Uterus (tissue), 4 donors: Measurements from ENCODE around the gene COL6A1. TPM values are rescaled to one million over a fixed set of nuclear protein-coding genes. Genes with fewer than 3 reads are reported as not detected.
A peak's percentile ranks its signal among the peaks of the same experiment; 100 is the strongest.

Source experiments
- DNase-seq, 2 donors: peaks; one replicate each; pipeline ENCODE4 v3.0.0-alpha.2; 2019 to 2020
- H3K27ac ChIP-seq, 2 donors: fragments of 200-600 bp; sonication (generic); 1 replicate in 1 of 2; 2 replicates in 1 of 2; pipeline ENCODE4 v1.5.1; 2016 to 2018
- H3K27me3 ChIP-seq, 2 donors: fragments of 200-600 bp; sonication (generic); one replicate each; pipeline ENCODE4 v1.5.1; 2018 to 2019; ENCODE audit warnings: control low read depth in 1 of 2
- H3K36me3 ChIP-seq, 2 donors: fragments of 200-600 bp; sonication (generic); one replicate each; pipeline ENCODE4 v1.5.1; 2019; ENCODE audit warnings: control low read depth in 1 of 2
- H3K4me1 ChIP-seq, 2 donors: fragments of 200-600 bp; sonication (generic); one replicate each; pipeline ENCODE4 v1.5.1; 2018 to 2019; ENCODE audit warnings: control low read depth in 1 of 2
- H3K4me3 ChIP-seq, 2 donors: fragments of 200-600 bp; sonication (generic); 1 replicate in 1 of 2; 2 replicates in 1 of 2; pipeline ENCODE4 v1.5.1; 2018 to 2019; ENCODE audit warnings: mild to moderate bottlenecking in 1 of 2
- H3K9me3 ChIP-seq, 2 donors: fragments of 200-600 bp; sonication (generic); one replicate each; pipeline ENCODE4 v1.5.1; 2019; ENCODE audit warnings: control low read depth in 1 of 2
- CTCF ChIP-seq, 4 experiments: fragments of 200-600 bp in 2 of 4; fragments of 450-650 bp in 2 of 4; sonication (generic) in 2 of 4; IDR thresholded peaks; one replicate each; pipeline ENCODE4 v1.5.1; 2016 to 2019; ENCODE audit warnings: antibody characterized with exemption in 4 of 4, mild to moderate bottlenecking in 2 of 4, moderate library complexity in 1 of 4
- POLR2A ChIP-seq, 2 donors: fragments of 450-650 bp; IDR thresholded peaks; one replicate each; pipeline ENCODE4 v1.6.1; 2016; ENCODE audit warnings: antibody characterized with exemption in 2 of 2, mild to moderate bottlenecking in 1 of 2, moderate library complexity in 1 of 2
- intact Hi-C: fragments of 100-400 bp; cut with DNase I; formaldehyde crosslinking; loops from one replicate; pipeline ENCODE4 v1.15.1; 2023; ENCODE audit warnings: low total_unique reads
- total RNA-seq, 4 donors: library from RNA; depleted of rRNA in 3 of 4; stranded (reverse); fragments of >200 nt in 3 of 4; gene quantifications; one replicate each; pipeline versions ENCODE4 v1.1.0 to v1.2.4, GENCODE V29; 2014 to 2023
- donor health status: DM: yes; HTN: yes; CAD: no.

COL6A1 gene
- total RNA-seq, 4 donors from 2014 or later, result 621 to 1,160 (median 804) TPM

GRCh38 chr21:46038871-46039397 lies 57.4 kb downstream of the COL6A1 start:
- Histone ChIP-seq H3K4me1 (peaks cover 0 to 4% of the 10 kb centered on the region in 2 donors), H3K27me3 (no peaks in the 10 kb centered on the region), H3K9me3 (no peaks in the 10 kb centered on the region), H3K27ac (peak overlapping the region; percentile 69 to 77), H3K4me3 (no peak overlapping the region), H3K36me3 (no peaks in the 10 kb centered on the region)
- DNase-seq, result peak; percentile 73 to 78
- intact Hi-C loops, result no loop called here
- TF ChIP-seq POLR2A (IDR thresholded peaks at IDR 0.05) (no peak), CTCF (IDR thresholded peaks at IDR 0.05) (no peak)

GRCh38 chr21:46039891-46040660 lies 58.5 kb downstream of the COL6A1 start:
- Histone ChIP-seq H3K9me3 (no peaks in the 10 kb centered on the region), H3K36me3 (no peaks in the 10 kb centered on the region), H3K27ac (peak overlapping the region in 1 of 2 donors; percentile 77), H3K4me1 (peaks cover 0 to 4% of the 10 kb centered on the region in 2 donors), H3K27me3 (no peaks in the 10 kb centered on the region), H3K4me3 (no peak overlapping the region)
- intact Hi-C loops, result no loop called here
- no peak for TF ChIP-seq POLR2A (IDR thresholded peaks at IDR 0.05)
- no peak for TF ChIP-seq CTCF (IDR thresholded peaks at IDR 0.05)
- no peak for DNase-seq

DNA sequence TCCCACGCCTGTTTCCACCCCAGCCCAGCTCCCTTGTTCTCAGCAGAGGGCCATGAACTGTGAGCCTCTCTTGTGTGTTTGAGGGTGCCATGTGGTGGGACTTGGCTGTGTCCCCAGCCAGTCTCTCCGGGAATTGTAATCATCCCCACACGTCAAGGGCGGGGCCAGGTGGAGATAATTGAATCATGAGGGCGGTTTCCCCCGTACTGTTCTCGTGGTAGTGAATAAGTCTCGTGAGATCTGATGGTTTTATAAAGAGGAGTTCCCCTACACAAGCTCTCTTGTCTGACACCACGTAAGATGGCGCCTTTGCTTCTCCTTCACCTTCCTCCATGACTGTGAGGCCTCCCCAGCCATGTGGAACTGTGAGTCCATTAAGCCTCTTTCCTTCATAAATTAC lies 59.1 kb downstream of the COL6A1 start:
- no peaks in the 10 kb centered on the region for H3K9me3 ChIP-seq
- no peaks in the 10 kb centered on the region for H3K27me3 ChIP-seq
- TF ChIP-seq CTCF (IDR thresholded peaks at IDR 0.05), result no peak
- no peak for TF ChIP-seq POLR2A (IDR thresholded peaks at IDR 0.05)
- DNase-seq, result no peak
- intact Hi-C loops, result no loop called here
- no peak overlapping the region for H3K4me3 ChIP-seq
- no peaks in the 10 kb centered on the region for H3K36me3 ChIP-seq
- peaks cover 0 to 4% of the 10 kb centered on the region in 2 donors for H3K4me1 ChIP-seq
- no peak overlapping the region for H3K27ac ChIP-seq

DNA sequence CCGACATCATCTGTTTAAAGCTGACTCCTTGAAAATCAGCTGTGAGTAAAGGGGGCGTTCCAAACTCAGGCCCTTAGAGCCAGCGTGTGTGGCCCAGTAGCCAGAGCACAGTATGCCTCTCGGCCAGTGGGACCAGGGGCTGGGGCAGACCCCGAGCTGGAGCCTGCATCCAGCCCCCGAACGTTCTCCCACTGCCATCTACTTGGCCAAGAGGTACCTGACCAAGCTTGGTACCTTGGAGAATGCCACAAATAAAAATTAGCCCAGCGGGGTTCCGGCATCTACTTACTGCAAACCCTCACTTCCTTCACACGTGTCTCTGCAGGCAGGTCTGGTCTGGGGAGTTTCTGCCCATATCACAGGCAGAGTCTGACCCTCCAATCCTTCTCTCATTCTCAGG lies 59.6 kb downstream of the COL6A1 start:
- Histone ChIP-seq H3K4me1 (peaks cover 0 to 4% of the 10 kb centered on the region in 2 donors), H3K36me3 (no peaks in the 10 kb centered on the region), H3K27ac (no peak overlapping the region), H3K27me3 (no peaks in the 10 kb centered on the region), H3K9me3 (no peaks in the 10 kb centered on the region), H3K4me3 (no peak overlapping the region)
- intact Hi-C loops, result no loop called here
- TF ChIP-seq POLR2A (IDR thresholded peaks at IDR 0.05), result no peak
- no peak for TF ChIP-seq CTCF (IDR thresholded peaks at IDR 0.05)
- DNase-seq, result no peak

DNA sequence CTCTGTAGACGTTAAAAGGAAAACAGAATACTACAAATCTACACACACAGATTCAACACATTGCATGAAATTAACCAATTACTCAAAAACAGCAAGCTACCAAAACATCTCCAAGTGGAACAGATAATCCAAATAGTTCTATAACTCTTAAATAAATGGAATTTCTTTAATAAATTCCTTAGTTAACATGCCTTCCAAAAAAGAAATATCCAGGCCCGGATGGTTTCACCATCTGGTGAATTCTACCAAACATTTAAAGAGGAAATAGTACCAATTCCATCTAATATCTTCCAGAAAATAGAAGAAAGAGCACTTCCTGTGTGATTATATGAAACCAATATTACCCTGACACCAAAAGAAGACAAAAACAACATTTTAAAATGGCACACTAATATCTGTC lies 63.6 kb downstream of the COL6A1 start:
- Histone ChIP-seq H3K4me1 (peaks cover 7% of the 10 kb centered on the region in 2 donors), H3K27me3 (no peaks in the 10 kb centered on the region), H3K36me3 (no peaks in the 10 kb centered on the region), H3K9me3 (no peaks in the 10 kb centered on the region), H3K4me3 (no peak overlapping the region), H3K27ac (no peak overlapping the region)
- intact Hi-C loops, result no loop called here
- TF ChIP-seq CTCF (IDR thresholded peaks at IDR 0.05) (no peak), POLR2A (IDR thresholded peaks at IDR 0.05) (no peak)
- DNase-seq, result no peak
